Activated T-cell treated with anti-CD3 and anti-CD28 coated beads, Interleukin-2, amount 50 U/mL, for 1 hour (primary cell): ENCODE results near the gene ANKMY1.

Source experiments
- DNase-seq: peaks from one replicate; pipeline ENCODE4 v3.0.0-alpha.2; 2020

Gene ANKMY1

DNA sequence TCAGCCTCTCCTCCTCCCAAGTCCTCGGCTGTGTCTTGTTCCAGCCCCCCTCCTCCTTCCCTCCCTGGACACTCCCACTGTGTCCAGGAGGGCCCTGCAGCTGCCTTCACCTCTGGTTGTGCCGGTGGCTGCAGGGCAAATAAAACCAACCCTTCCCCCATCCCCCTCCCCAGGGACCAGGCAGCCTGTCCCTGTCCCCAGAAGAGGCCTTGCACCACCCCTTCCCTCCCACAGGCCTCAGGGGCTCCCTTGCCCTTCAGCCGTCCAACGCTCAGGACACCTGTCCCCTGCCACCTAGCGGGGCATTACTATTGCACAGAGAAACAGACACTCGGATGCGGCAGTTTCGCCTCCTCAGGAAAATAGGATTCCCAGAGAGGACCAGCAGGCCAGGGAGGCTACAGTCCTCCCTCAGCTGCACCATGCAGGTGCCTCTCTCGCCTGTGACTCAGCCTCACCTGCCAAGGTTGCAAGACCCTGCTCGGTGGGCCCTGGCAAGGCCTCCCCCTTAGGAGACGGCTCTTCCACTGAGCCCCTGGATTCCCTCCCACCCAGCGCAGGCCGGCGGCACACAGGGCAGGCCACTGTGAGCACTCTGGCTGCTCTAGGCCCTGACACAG lies 127.8 kb downstream of the ANKMY1 start:
- peak; percentile 8 for DNase-seq
